GM12891 (cell line): ENCODE data around the gene IP6K1.

Experiments used
- PAX5 ChIP-seq: IDR thresholded peaks from 2 replicates; pipeline ENCODE4 v1.6.1; 2011; ENCODE audit warnings: low read length, moderate library complexity, mild to moderate bottlenecking; ENCODE audit not compliant: insufficient read depth, severe bottlenecking
- POLR2A ChIP-seq: IDR thresholded peaks from 2 replicates; pipeline ENCODE4 v1.6.1; 2011; ENCODE audit warnings: low read depth, low read length, control low read depth
- POLR2AphosphoS5 ChIP-seq: IDR thresholded peaks from 2 replicates; pipeline ENCODE4 v1.6.1; 2011; ENCODE audit warnings: low read depth, low read length, control low read depth
- POU2F2 ChIP-seq: IDR thresholded peaks from 2 replicates; pipeline ENCODE4 v1.6.1; 2011; ENCODE audit warnings: low read depth, mild to moderate bottlenecking, control low read depth, low read length, moderate library complexity
- SPI1 ChIP-seq: IDR thresholded peaks from 2 replicates; pipeline ENCODE4 v1.6.1; 2011; ENCODE audit warnings: low read depth, low read length, control low read depth
- TAF1 ChIP-seq: IDR thresholded peaks from 2 replicates; pipeline ENCODE4 v1.6.1; 2011; ENCODE audit warnings: low read depth, low read length, control low read depth

DNA sequence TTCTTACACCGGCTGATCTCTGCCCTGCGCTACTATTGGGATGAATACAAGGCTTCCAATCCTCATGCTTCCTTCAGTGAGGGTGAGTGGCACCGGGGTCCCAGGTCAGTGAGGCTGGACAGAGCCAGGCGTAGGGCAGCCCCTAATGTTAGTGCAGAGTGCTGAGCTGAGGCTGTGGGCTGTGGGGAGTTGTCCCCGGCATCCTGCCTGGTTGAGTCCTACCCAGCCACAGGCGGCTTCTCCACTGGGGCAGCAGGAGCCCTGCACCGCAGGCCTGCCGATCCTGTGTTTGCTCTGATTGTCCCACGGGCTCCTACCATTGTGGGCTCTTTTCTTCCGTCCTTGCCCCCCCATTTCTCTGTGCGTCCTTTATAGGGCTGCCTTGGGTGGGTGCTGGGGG lies 83.7 kb downstream of the IP6K1 start:
- no peak for TF ChIP-seq POU2F2
- TF ChIP-seq POLR2AphosphoS5, result no peak
- TF ChIP-seq TAF1, result no peak
- TF ChIP-seq POLR2A, result no peak
- no peak for TF ChIP-seq PAX5
- no peak for TF ChIP-seq SPI1
